ENCODE results near the gene GDE1. TPM values are rescaled to one million over a fixed set of nuclear protein-coding genes. Genes with fewer than 3 reads are reported as not detected.

Gene GDE1
- 45.9 and 53.1 TPM in 2 replicates for total RNA-seq

GRCh38 chr16:19521471-19522396, at the start of gene GDE1:
Gene GDE1, minus strand, starts transcription at chr16:19522098. Its CDS starts 134 bp downstream, at chr16:19521964.

GRCh38 chr16:19555186-19555937, 33.5 kb upstream of the GDE1 start, which contains the start of gene VPS35L:
Gene VPS35L, plus strand, starts transcription at chr16:19555703. Its CDS starts 27 bp downstream, at chr16:19555730.

GRCh38 chr16:19523559-19524355, 1.9 kb upstream of the GDE1 start, which contains the start of gene CCP110:
Gene CCP110, plus strand, starts transcription at chr16:19523942. Its CDS starts 3,940 bp downstream, at chr16:19527882.

Other genes starting within 250 kb of the GDE1 start
- gene CLEC19A, start 236.4 kb downstream of the GDE1 start, total RNA-seq: not detected in 2 replicates
- not detected in 2 replicates for gene TMC5, start 104.2 kb downstream of the GDE1 start, total RNA-seq
- gene CCP110, start 1.8 kb upstream of the GDE1 start, total RNA-seq: 6.9 and 8.0 TPM in 2 replicates
- gene VPS35L, start 33.6 kb upstream of the GDE1 start, total RNA-seq: 29.3 and 40.4 TPM in 2 replicates
- 8.4 and 10.2 TPM in 2 replicates for gene KNOP1, start 196.1 kb upstream of the GDE1 start, total RNA-seq
- 5.5 and 13.1 TPM in 2 replicates for gene IQCK, start 196.2 kb upstream of the GDE1 start, total RNA-seq